ENCODE results near the gene CBLB. TPM values are rescaled to one million over a fixed set of nuclear protein-coding genes. Genes with fewer than 3 reads are reported as not detected.

Gene CBLB
- total RNA-seq, 2 experiments from 2014 or later, result 24.5 to 38.5 TPM

DNA sequence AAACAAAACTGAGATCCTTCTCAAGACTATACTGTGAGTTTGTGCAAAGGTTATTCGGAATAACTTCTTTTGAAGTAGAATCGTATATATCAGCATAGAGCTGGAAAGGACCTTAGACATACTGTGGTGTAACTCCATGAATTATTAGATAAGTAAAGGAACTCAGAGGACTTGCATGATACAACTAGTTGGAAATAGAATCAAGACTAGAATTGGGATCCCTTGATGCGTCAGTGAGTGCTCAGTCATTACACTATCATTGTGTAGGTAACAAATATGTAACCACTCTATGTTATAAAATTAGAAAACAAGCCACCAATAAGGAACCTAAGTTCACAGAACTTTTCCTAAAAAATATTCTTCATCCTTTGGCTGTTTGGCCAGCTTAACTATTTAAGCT, 61.1 kb downstream of the CBLB start:
- ChIA-PET CTCF (ENCODE audit: unreplicated experiment) (no interaction called here), POLR2A (interaction anchor here (0.7 to 3.3 kb wide), 8 partner anchors 10 to 56 kb away, joined by 3 to 15 read pairs (median 4); no protein-coding TSS in a partner anchor)
- no peaks in the 10 kb centered on the region for H3K9me2 ChIP-seq (ENCODE audit: insufficient read depth, low read length)
- H3K27ac ChIP-seq (ENCODE audit: low read depth, low read length, poor library complexity, severe bottlenecking), result no peak overlapping the region
- peaks cover 9% of the 10 kb centered on the region; the same call in 1 of the 2 replicates for H3K79me2 ChIP-seq (ENCODE audit: insufficient read depth, low read depth, low read length)
- no peaks in the 10 kb centered on the region for H4K20me1 ChIP-seq (ENCODE audit: insufficient read depth, low read length)
- no peak for DNase-seq (ENCODE audit: low spot score)
- no peaks in the 10 kb centered on the region for H3K36me3 ChIP-seq (ENCODE audit: insufficient read depth, low read length)
- no peak overlapping the region for H3K4me2 ChIP-seq (ENCODE audit: low read length)
- no peak overlapping the region for H3K4me3 ChIP-seq (ENCODE audit: low read depth, low read length, poor library complexity, severe bottlenecking)
- no peak overlapping the region for H2AFZ ChIP-seq (ENCODE audit: low read length)
- no TSS peak for BruUV-seq (replicated peaks)
- intact Hi-C loops (cut with micrococcal nuclease; ENCODE audit: unreplicated experiment), result no loop called here
- H3K9me3 ChIP-seq (ENCODE audit: low read length), result no peaks in the 10 kb centered on the region; the same call in 1 of the 2 replicates
- TF ChIP-seq, protein P1, sequence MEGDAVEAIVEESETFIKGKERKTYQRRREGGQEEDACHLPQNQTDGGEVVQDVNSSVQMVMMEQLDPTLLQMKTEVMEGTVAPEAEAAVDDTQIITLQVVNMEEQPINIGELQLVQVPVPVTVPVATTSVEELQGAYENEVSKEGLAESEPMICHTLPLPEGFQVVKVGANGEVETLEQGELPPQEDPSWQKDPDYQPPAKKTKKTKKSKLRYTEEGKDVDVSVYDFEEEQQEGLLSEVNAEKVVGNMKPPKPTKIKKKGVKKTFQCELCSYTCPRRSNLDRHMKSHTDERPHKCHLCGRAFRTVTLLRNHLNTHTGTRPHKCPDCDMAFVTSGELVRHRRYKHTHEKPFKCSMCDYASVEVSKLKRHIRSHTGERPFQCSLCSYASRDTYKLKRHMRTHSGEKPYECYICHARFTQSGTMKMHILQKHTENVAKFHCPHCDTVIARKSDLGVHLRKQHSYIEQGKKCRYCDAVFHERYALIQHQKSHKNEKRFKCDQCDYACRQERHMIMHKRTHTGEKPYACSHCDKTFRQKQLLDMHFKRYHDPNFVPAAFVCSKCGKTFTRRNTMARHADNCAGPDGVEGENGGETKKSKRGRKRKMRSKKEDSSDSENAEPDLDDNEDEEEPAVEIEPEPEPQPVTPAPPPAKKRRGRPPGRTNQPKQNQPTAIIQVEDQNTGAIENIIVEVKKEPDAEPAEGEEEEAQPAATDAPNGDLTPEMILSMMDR (conservative IDR thresholded peaks at IDR 0.05; ENCODE audit: low read length), result no peak
- no peak for TF ChIP-seq EZH2phosphoT487 (IDR thresholded peaks at IDR 0.05; ENCODE audit: borderline replicate concordance, low read depth, low read length)
- H3K4me1 ChIP-seq (ENCODE audit: insufficient read depth, low read length, poor library complexity, severe bottlenecking), result peaks cover 26% of the 10 kb centered on the region

DNA sequence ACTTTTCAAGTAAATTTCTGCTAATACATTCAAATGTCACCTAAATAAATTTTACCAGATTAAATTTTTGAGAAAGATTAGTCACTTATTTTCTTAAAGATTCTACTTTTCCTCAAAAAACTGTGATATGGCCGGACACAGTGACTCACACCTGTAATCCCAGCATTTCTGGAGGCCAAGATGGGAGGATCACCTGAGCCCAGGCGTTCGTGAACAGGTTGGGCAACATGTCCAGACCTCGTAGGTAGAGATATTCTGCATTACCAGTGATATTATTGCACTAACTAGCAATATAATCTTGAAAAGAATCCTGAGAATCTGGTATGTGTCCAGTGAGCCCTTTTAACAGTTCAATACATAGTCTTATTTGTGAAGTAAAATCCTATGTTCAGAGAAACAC, 61.7 kb downstream of the CBLB start:
- peaks cover 9% of the 10 kb centered on the region; the same call in 1 of the 2 replicates for H3K79me2 ChIP-seq (ENCODE audit: insufficient read depth, low read depth, low read length)
- DNase-seq (ENCODE audit: low spot score), result no peak
- no peak for TF ChIP-seq EZH2phosphoT487 (IDR thresholded peaks at IDR 0.05; ENCODE audit: borderline replicate concordance, low read depth, low read length)
- TF ChIP-seq, protein P1 (conservative IDR thresholded peaks at IDR 0.05; ENCODE audit: low read length), result no peak
- intact Hi-C loops (cut with micrococcal nuclease; ENCODE audit: unreplicated experiment), result no loop called here
- POLR2A ChIA-PET, result no interaction called here
- no peak overlapping the region for H3K27ac ChIP-seq (ENCODE audit: low read depth, low read length, poor library complexity, severe bottlenecking)
- no peak overlapping the region for H3K4me3 ChIP-seq (ENCODE audit: low read depth, low read length, poor library complexity, severe bottlenecking)
- H4K20me1 ChIP-seq (ENCODE audit: insufficient read depth, low read length), result no peaks in the 10 kb centered on the region
- peaks cover 26% of the 10 kb centered on the region for H3K4me1 ChIP-seq (ENCODE audit: insufficient read depth, low read length, poor library complexity, severe bottlenecking)
- no TSS peak for BruUV-seq (replicated peaks)
- no peaks in the 10 kb centered on the region for H3K9me2 ChIP-seq (ENCODE audit: insufficient read depth, low read length)
- no peak overlapping the region for H2AFZ ChIP-seq (ENCODE audit: low read length)
- H3K9me3 ChIP-seq (ENCODE audit: low read length), result no peaks in the 10 kb centered on the region; the same call in 1 of the 2 replicates
- no peak overlapping the region for H3K4me2 ChIP-seq (ENCODE audit: low read length)
- no peaks in the 10 kb centered on the region for H3K36me3 ChIP-seq (ENCODE audit: insufficient read depth, low read length)
- CTCF ChIA-PET (ENCODE audit: unreplicated experiment), result no interaction called here

DNA sequence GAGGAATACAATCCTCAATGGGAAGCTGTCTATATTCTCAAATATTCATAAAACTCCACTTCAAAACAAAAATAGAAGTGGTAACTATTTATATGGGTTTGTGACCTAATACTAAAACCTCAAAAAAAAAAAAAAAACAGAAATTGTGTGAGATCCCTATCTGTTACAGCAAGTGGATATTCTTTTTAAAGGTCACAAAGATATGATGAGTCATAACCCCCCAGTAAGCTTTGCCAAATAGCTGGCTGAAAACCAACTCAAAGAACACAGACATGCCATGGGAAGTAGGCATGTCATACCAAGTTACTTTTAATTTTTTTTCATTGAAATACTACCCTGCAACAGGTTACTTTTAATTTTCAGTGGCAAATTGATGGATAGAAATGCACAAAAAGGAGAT, 62.5 kb downstream of the CBLB start:
- Histone ChIP-seq H3K79me2 (ENCODE audit: insufficient read depth, low read depth, low read length) (peaks cover 9% of the 10 kb centered on the region; the same call in 1 of the 2 replicates), H3K27ac (ENCODE audit: low read depth, low read length, poor library complexity, severe bottlenecking) (no peak overlapping the region), H3K9me3 (ENCODE audit: low read length) (no peaks in the 10 kb centered on the region; the same call in 1 of the 2 replicates), H3K4me1 (ENCODE audit: insufficient read depth, low read length, poor library complexity, severe bottlenecking) (peaks cover 26% of the 10 kb centered on the region), H3K36me3 (ENCODE audit: insufficient read depth, low read length) (no peaks in the 10 kb centered on the region), H3K4me2 (ENCODE audit: low read length) (no peak overlapping the region), H4K20me1 (ENCODE audit: insufficient read depth, low read length) (no peaks in the 10 kb centered on the region), H3K4me3 (ENCODE audit: low read depth, low read length, poor library complexity, severe bottlenecking) (no peak overlapping the region), H2AFZ (ENCODE audit: low read length) (no peak overlapping the region), H3K9me2 (ENCODE audit: insufficient read depth, low read length) (no peaks in the 10 kb centered on the region)
- TF ChIP-seq, protein P1 (conservative IDR thresholded peaks at IDR 0.05; ENCODE audit: low read length), result no peak
- TF ChIP-seq EZH2phosphoT487 (IDR thresholded peaks at IDR 0.05; ENCODE audit: borderline replicate concordance, low read depth, low read length), result no peak
- ChIA-PET CTCF (ENCODE audit: unreplicated experiment) (no interaction called here), POLR2A (interaction anchor here (0.6 to 0.8 kb wide), 2 partner anchors 11 to 27 kb away, joined by 3 read pairs; no protein-coding TSS in a partner anchor)
- intact Hi-C loops (cut with micrococcal nuclease; ENCODE audit: unreplicated experiment), result no loop called here
- DNase-seq (ENCODE audit: low spot score), result no peak
- no TSS peak for BruUV-seq (replicated peaks)

All from OCI-LY7 (cell line).